ENCODE measurements around the gene UBE2G2. TPM values are rescaled to one million over a fixed set of nuclear protein-coding genes. Genes with fewer than 3 reads are reported as not detected.

Gene UBE2G2
- total RNA-seq, 1 donor from 2014 or later, result 78.2 TPM

DNA sequence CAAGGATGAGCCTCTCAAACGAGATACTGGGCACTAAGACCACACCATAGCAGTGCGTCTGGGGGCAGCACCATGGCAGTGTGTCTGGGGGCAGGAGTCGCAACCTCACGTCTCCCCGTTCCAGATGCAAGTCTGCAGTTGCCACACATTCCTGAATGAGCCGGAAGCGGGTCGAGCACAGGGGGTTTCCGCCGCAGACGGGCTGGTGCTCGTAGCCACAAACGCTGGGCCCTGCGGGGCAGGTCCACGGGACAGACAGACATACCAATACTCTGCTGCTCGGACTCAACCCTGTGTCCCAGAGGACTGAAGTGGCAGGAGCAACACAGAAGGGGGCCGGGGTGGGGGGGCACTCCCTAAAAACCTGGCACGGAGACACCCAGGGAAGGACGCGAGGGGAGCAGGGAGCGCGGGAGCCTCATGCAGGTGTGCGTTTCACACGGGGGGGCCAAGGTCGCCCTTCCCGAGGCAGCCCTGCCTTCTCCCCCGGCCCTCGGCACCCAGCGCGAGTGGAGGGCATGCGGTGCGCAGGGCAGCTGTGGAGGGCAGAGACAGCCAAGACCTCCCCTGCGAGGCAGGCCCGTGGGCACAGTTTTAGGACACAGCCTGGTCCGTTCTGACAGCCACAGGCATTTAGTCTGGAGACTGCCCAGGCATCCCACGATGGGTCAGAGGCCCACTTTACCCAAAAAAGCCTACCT, 47.4 kb upstream of the UBE2G2 start:
- H3K27ac ChIP-seq (replicated peaks), result no peak overlapping the region
- peaks cover 62% of the 10 kb centered on the region for H3K4me1 ChIP-seq
- H3K36me3 ChIP-seq, result peaks cover 37% of the 10 kb centered on the region
- no peak for TF ChIP-seq CTCF (IDR thresholded peaks at IDR 0.05; ENCODE audit: borderline replicate concordance)
- no peaks in the 10 kb centered on the region for H3K9me3 ChIP-seq (replicated peaks)
- DNase-seq, result no peak
- intact Hi-C loops (cut with micrococcal nuclease), result no loop called here
- no peaks in the 10 kb centered on the region for H3K27me3 ChIP-seq (ENCODE audit: low read depth)
- no peak overlapping the region for H3K4me3 ChIP-seq

DNA sequence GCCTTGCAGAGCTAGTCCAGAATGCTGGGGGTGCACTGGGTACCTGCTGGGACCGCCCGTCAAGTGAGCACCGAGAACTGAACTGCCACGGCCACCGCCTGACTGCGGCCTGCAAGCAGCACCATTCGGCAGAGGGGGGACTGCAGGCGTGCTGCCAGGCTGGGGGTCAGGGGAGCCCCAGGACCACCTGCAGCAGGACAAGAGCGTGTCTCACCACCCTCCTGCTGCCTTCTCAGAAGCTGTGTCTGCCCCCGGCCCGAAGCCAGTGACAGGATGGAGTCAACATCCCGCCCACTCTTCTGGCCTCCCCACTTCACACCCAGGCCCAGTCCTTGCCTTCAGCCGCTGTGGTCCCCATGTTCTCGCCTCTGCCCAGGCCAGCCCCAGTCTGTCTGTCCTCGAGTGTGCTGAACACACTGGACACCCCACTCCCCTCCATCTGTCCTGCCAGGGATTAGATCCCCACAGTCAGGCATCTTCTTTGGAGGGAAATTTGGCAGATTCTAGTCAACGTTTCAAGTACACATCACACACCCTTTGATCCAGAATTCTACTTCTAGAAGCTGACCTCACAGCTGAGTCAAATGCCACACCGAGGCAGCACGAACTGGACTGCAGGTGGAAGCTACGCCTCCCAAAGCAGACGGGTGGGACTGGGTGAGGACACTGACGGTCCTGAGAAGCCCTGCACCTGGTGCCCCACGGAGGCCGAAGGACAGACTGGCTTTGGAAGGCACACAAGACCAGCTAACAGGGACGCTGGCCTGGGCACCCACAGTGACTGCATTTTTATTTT, 45.8 kb upstream of the UBE2G2 start:
- Histone ChIP-seq H3K4me3 (no peak overlapping the region), H3K27me3 (ENCODE audit: low read depth) (no peaks in the 10 kb centered on the region), H3K9me3 (replicated peaks) (no peaks in the 10 kb centered on the region), H3K27ac (replicated peaks) (no peak overlapping the region), H3K4me1 (peaks cover 46% of the 10 kb centered on the region), H3K36me3 (peaks cover 32% of the 10 kb centered on the region)
- intact Hi-C loops (cut with micrococcal nuclease), result no loop called here
- no peak for TF ChIP-seq CTCF (IDR thresholded peaks at IDR 0.05; ENCODE audit: borderline replicate concordance)
- DNase-seq, result no peak

DNA sequence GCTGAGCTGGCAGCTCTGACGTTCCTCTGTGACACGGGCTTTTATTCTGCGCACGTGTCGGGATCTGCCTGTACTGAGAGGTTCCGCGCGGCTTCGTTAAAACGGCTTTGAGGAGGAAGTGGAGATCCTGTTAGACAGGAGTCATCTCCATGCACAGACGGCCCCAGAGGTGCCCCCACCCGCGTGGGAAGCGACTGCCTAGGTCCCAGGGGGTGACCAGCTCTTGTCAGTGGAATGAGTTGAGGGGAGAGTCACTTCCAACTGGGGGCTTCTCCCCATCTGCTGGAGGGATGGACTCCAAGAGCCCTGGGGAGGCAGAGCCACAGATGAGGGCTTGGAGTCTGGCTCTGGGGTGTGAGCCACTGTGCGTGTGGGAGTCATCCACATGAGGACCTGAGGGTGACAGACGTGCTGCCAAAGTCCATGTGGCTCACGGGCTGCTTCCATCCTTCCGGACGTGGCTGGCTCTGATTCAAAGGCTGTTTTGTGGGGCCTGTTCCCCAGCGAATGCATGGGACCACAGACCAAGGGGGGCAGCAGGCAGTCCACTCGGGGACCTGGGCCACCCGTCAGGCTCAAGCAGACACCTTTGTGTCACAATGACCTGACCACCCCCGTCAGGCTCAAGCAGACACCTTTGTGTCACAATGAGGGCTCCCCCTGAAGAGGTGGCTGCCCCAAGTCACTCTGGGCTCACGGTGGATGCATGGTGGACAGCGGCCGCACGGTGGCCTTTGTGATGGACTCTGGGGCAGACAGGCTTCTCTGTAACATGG, 45.1 kb upstream of the UBE2G2 start:
- TF ChIP-seq CTCF (IDR thresholded peaks at IDR 0.05; ENCODE audit: borderline replicate concordance), result no peak
- no peaks in the 10 kb centered on the region for H3K9me3 ChIP-seq (replicated peaks)
- no peaks in the 10 kb centered on the region for H3K27me3 ChIP-seq (ENCODE audit: low read depth)
- peak; percentile 45 for DNase-seq
- peaks cover 40% of the 10 kb centered on the region for H3K4me1 ChIP-seq
- H3K27ac ChIP-seq (replicated peaks), result peak overlapping the region; percentile 66
- H3K4me3 ChIP-seq, result peak overlapping the region; percentile 64
- intact Hi-C loops (cut with micrococcal nuclease), result no loop called here
- H3K36me3 ChIP-seq, result peaks cover 30% of the 10 kb centered on the region

GRCh38 chr21:44846224-44846484, 44.5 kb upstream of the UBE2G2 start:
- H3K9me3 ChIP-seq (replicated peaks), result no peaks in the 10 kb centered on the region
- H3K4me1 ChIP-seq, result peaks cover 35% of the 10 kb centered on the region
- H3K27ac ChIP-seq (replicated peaks), result peak overlapping the region; percentile 66
- intact Hi-C loops (cut with micrococcal nuclease), result no loop called here
- DNase-seq, result no peak
- H3K27me3 ChIP-seq (ENCODE audit: low read depth), result no peaks in the 10 kb centered on the region
- H3K36me3 ChIP-seq, result peaks cover 28% of the 10 kb centered on the region
- peak overlapping the region; percentile 64 for H3K4me3 ChIP-seq
- TF ChIP-seq CTCF (IDR thresholded peaks at IDR 0.05; ENCODE audit: borderline replicate concordance), result no peak

- TF ChIP-seq CTCF (IDR thresholded peaks at IDR 0.05; ENCODE audit: borderline replicate concordance), result peak; percentile 54
- intact Hi-C loops (cut with micrococcal nuclease), result no loop called here
Observed at GRCh38 chr21:44845418-44846223, 44.0 kb upstream of the UBE2G2 start.

More at GRCh38 chr21:44845418-44846223, 44.0 kb upstream of the UBE2G2 start:
- Histone ChIP-seq H3K27ac (replicated peaks) (peak overlapping the region; percentile 66), H3K4me3 (peak overlapping the region; percentile 64), H3K27me3 (ENCODE audit: low read depth) (no peaks in the 10 kb centered on the region), H3K36me3 (peaks cover 22% of the 10 kb centered on the region), H3K9me3 (replicated peaks) (no peaks in the 10 kb centered on the region), H3K4me1 (peaks cover 30% of the 10 kb centered on the region)
- peak; percentile 80 for DNase-seq

All from left ventricle myocardium inferior (tissue), 1 donor.